CD8-positive, alpha-beta memory T cell (primary cell): Measurements from ENCODE around the gene TSPAN3. TPM values are rescaled to one million over a fixed set of nuclear protein-coding genes. Genes with fewer than 3 reads are reported as not detected.
A peak's percentile ranks its signal among the peaks of the same experiment; 100 is the strongest.

Source experiments
- CTCF ChIA-PET: fragments of 350-600 bp; sonication (Branson Sonifier 250); formaldehyde crosslinking; loops from one replicate; lab custom pipeline; 2021; ENCODE audit warnings: antibody characterized with exemption; lab: Charles Lee
- POLR2A ChIA-PET: fragments of 350-600 bp; sonication (Branson Sonifier 250); formaldehyde crosslinking; loops from one replicate; lab custom pipeline; 2021; ENCODE audit warnings: antibody characterized with exemption; lab: Charles Lee
- DNase-seq, 5 donors: peaks; one replicate each; pipeline versions ENCODE4 v3.0.0 to v3.0.0-alpha.2; 2020 to 2022; ENCODE audit warnings: mixed read lengths in 1 of 5
- H3K27ac ChIP-seq: one replicate; pipeline ENCODE4 v1.7.0; 2013; ENCODE audit warnings: low read depth, mild to moderate bottlenecking, low read length, moderate library complexity
- H3K27me3 ChIP-seq: 2 replicates; pipeline ENCODE4 v1.7.0; 2013; ENCODE audit warnings: low read length, mild to moderate bottlenecking; ENCODE audit not compliant: insufficient read depth, poor library complexity, severe bottlenecking
- H3K36me3 ChIP-seq: 2 replicates; pipeline ENCODE4 v1.7.0; 2013; ENCODE audit warnings: mild to moderate bottlenecking, low read length, moderate library complexity; ENCODE audit not compliant: insufficient read depth
- H3K4me1 ChIP-seq: 2 replicates; pipeline ENCODE4 v1.7.0; 2013; ENCODE audit warnings: mild to moderate bottlenecking, low read length, moderate library complexity; ENCODE audit not compliant: insufficient read depth
- H3K4me3 ChIP-seq: 2 replicates; pipeline ENCODE4 v1.7.0; 2013; ENCODE audit warnings: mild to moderate bottlenecking, low read length
- H3K9me3 ChIP-seq: 2 replicates; pipeline ENCODE4 v1.7.0; 2013; ENCODE audit warnings: mild to moderate bottlenecking, low read length
- H3K27ac Mint-ChIP-seq, 8 donors: one replicate each; pipeline ENCODE4 v1.8.0; 2020 to 2021; ENCODE audit warnings: mixed read lengths in 8 of 8, mild to moderate bottlenecking in 6 of 8, inconsistent platforms in 3 of 8, moderate library complexity in 3 of 8
- H3K27me3 Mint-ChIP-seq, 2 donors: one replicate each; pipeline ENCODE4 v1.8.0; 2020 to 2021; ENCODE audit warnings: mixed read lengths in 2 of 2, mild to moderate bottlenecking in 1 of 2, moderate library complexity in 1 of 2
- H3K36me3 Mint-ChIP-seq, 3 donors: one replicate each; pipeline ENCODE4 v1.8.0; 2020 to 2021; ENCODE audit warnings: mixed read lengths in 3 of 3, inconsistent platforms in 1 of 3, mild to moderate bottlenecking in 1 of 3
- H3K4me1 Mint-ChIP-seq, 3 donors: one replicate each; pipeline ENCODE4 v1.8.0; 2020 to 2021; ENCODE audit warnings: mixed read lengths in 3 of 3, inconsistent platforms in 1 of 3, mild to moderate bottlenecking in 1 of 3
- H3K4me3 Mint-ChIP-seq, 7 donors: one replicate each; pipeline ENCODE4 v1.8.0; 2020 to 2021; ENCODE audit warnings: mixed read lengths in 7 of 7, mild to moderate bottlenecking in 6 of 7, moderate library complexity in 4 of 7, inconsistent platforms in 2 of 7
- H3K9me3 Mint-ChIP-seq, 5 donors: one replicate each; pipeline ENCODE4 v1.8.0; 2020 to 2022; ENCODE audit warnings: mixed read lengths in 5 of 5, mild to moderate bottlenecking in 3 of 5, moderate library complexity in 2 of 5, inconsistent platforms in 1 of 5
- polyA plus RNA-seq: library from polyadenylated mRNA; unstranded; fragments of 300-500 nt; fragmentation: Illumina TruSeq; gene quantifications from one replicate; pipeline ENCODE4 v1.2.3, GENCODE V29; 2021
- total RNA-seq, 2 experiments: library from RNA; stranded (reverse); gene quantifications; one replicate each; pipeline ENCODE4 v1.2.3, GENCODE V29; 2021

Gene TSPAN3
- total and polyA plus RNA-seq, 3 experiments from 2014 or later: 45.2 to 60.5 (median 59.3) TPM

DNA sequence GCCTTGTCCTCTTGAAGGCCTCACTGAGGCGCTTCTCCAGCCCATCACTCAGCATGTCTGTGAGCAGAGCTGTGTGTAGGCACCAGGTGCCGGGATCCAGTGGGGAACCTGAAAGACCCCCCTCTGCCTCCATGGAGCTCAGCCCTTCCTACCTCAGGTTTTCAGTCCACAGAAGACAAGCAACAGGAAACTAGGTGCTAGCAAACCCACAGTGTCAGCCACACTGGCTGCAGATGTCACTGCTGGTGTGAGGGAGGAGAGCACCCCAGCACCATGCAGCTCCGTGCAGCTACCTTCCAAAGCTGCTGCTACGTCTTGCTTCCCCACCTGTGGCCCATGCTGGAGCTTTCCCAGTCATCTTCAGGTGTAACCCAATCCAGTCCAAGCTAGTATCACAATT, 58.0 kb downstream of the TSPAN3 start:
- Histone ChIP-seq H3K27ac (peak overlapping the region; percentile 64), H3K27me3 (no peaks in the 10 kb centered on the region), H3K4me1 (peaks cover 97% of the 10 kb centered on the region), H3K9me3 (no peaks in the 10 kb centered on the region), H3K4me3 (peak overlapping the region; percentile 47), H3K36me3 (no peaks in the 10 kb centered on the region)
- POLR2A ChIA-PET: interaction anchor here (1.2 to 6.2 kb wide), 5 partner anchors 10 to 108 kb away, joined by 3 to 97 read pairs (median 6); partner anchors contain the start of gene PSTPIP1
- H3K27ac Mint-ChIP-seq: peak overlapping the region; percentile 82 to 100 (median 96)
- peaks cover 2 to 45% (median 5%) of the 10 kb centered on the region in 3 donors for H3K36me3 Mint-ChIP-seq
- peak overlapping the region; percentile 73 to 90 (median 89) for H3K4me3 Mint-ChIP-seq
- CTCF ChIA-PET: interaction anchor here (0.6 to 5.1 kb wide), 10 partner anchors 10 to 409 kb away, joined by 3 to 52 read pairs (median 5); partner anchors contain the start of gene PSTPIP1
- no peaks in the 10 kb centered on the region for H3K9me3 Mint-ChIP-seq
- no peaks in the 10 kb centered on the region for H3K27me3 Mint-ChIP-seq
- H3K4me1 Mint-ChIP-seq: peaks cover 86 to 99% (median 97%) of the 10 kb centered on the region in 3 donors
- DNase-seq: peak; percentile 50 to 86 (median 60)

DNA sequence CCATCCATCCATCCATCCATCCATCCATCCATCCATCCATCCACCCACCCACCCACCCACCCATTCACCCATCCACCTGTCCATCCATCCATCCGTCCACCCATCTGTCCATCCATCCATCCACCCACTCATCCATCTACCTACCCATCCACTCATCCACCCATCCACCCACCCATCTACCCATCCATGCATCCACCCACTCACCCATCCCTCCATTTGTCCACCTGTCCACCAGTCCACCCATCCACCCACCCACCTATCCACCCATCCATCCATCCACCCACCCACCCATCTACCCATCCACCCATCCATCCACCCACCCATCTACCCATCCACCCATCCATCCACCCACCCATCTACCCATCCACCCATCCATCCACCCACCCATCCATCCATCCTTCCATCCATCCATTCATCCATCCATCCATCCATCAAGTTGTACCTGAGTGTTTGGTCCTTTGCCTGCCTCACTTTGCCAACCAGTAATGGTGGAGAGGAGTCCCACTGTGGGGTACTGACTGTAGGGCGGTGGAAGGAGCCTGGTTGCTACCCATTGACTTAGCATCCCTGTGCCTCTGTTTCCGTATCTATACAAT, 58.7 kb downstream of the TSPAN3 start:
- Mint-ChIP-seq H3K27me3 (no peaks in the 10 kb centered on the region), H3K4me3 (peak overlapping the region; percentile 73 to 90 (median 89)), H3K27ac (peak overlapping the region; percentile 82 to 100 (median 96)), H3K9me3 (no peaks in the 10 kb centered on the region), H3K4me1 (peaks cover 82 to 96% (median 94%) of the 10 kb centered on the region in 3 donors), H3K36me3 (peaks cover 2 to 47% (median 5%) of the 10 kb centered on the region in 3 donors)
- CTCF ChIA-PET: interaction anchor here (0.9 to 5.1 kb wide), 6 partner anchors 9 to 409 kb away, joined by 4 to 52 read pairs (median 16); partner anchors contain the start of gene PSTPIP1
- H3K4me3 ChIP-seq: peak overlapping the region; percentile 47
- peak overlapping the region; percentile 41 for H3K27ac ChIP-seq
- H3K9me3 ChIP-seq: no peaks in the 10 kb centered on the region
- no peaks in the 10 kb centered on the region for H3K27me3 ChIP-seq
- H3K36me3 ChIP-seq: no peaks in the 10 kb centered on the region
- DNase-seq: no peak
- POLR2A ChIA-PET: interaction anchor here (1.2 to 6.2 kb wide), 4 partner anchors 9 to 108 kb away, joined by 3 to 97 read pairs (median 7); partner anchors contain the start of gene PSTPIP1
- peaks cover 93% of the 10 kb centered on the region for H3K4me1 ChIP-seq

DNA sequence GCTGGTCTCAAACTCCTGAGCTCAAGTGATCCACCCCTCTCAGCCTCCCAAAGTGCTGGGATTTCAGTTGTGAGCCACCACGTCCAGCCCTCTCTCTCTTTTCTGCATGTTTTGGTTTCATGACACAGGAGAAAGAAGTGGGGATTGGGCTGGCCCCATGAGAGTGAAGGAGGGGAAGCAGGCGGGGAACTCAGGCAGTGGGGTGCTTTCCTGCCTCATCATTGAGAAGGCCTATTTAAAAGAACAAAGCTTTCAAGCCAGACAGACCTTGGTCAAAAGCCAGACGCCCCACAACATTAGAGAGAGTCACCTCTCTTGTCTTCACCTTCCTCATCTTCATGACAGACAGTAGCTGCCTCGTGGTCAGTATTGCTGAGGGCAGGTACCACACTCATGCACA, 60.1 kb downstream of the TSPAN3 start:
- Histone ChIP-seq H3K4me3 (no peak overlapping the region), H3K27ac (no peak overlapping the region), H3K36me3 (no peaks in the 10 kb centered on the region), H3K9me3 (no peaks in the 10 kb centered on the region), H3K27me3 (no peaks in the 10 kb centered on the region), H3K4me1 (peaks cover 91% of the 10 kb centered on the region)
- Mint-ChIP-seq H3K27ac (peak overlapping the region; percentile 82 to 98 (median 92)), H3K36me3 (peaks cover 2 to 55% (median 5%) of the 10 kb centered on the region in 3 donors), H3K4me1 (peaks cover 86 to 96% (median 95%) of the 10 kb centered on the region in 3 donors), H3K27me3 (no peaks in the 10 kb centered on the region), H3K4me3 (peak overlapping the region; percentile 24 to 85 (median 66)), H3K9me3 (no peaks in the 10 kb centered on the region)
- CTCF ChIA-PET: interaction anchor here (5.1 kb wide), 1 partner anchor 36 kb away, joined by 26 read pairs; no protein-coding TSS in a partner anchor
- POLR2A ChIA-PET: interaction anchor here (1.0 to 1.5 kb wide), 3 partner anchors 11 to 15 kb away, joined by 3 to 5 read pairs (median 3); no protein-coding TSS in a partner anchor
- DNase-seq: no peak

DNA sequence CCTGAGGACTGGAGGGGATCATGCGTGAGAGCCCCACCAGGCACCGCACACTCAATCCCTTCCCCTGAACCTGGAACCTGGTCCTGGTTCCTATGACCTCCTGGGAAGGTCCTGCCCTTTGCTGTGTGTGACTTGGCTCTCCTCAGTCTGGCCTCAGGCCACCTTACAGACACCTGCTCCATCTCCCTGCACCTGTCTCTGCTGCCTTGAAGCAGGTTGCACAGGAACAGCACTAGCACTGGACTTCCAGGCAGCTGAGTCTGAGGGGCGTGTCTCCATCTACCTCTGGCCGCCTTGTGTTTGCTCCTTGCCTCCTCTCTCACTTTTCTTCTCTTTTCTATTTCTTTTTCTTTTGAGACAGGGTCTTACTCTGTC, 60.6 kb downstream of the TSPAN3 start:
- no peaks in the 10 kb centered on the region for H3K27me3 ChIP-seq
- Mint-ChIP-seq H3K4me3 (peak overlapping the region in 6 of 7 donors; percentile 43 to 85 (median 67)), H3K9me3 (no peaks in the 10 kb centered on the region), H3K27ac (peak overlapping the region; percentile 82 to 98 (median 92)), H3K4me1 (peaks cover 86 to 96% (median 95%) of the 10 kb centered on the region in 3 donors), H3K27me3 (no peaks in the 10 kb centered on the region), H3K36me3 (peaks cover 2 to 60% (median 5%) of the 10 kb centered on the region in 3 donors)
- no peaks in the 10 kb centered on the region for H3K9me3 ChIP-seq
- no peak overlapping the region for H3K27ac ChIP-seq
- ChIA-PET POLR2A (interaction anchor here (1.0 to 1.5 kb wide), 3 partner anchors 12 to 15 kb away, joined by 3 to 5 read pairs (median 3); no protein-coding TSS in a partner anchor), CTCF (interaction anchor here (5.1 kb wide), 1 partner anchor 36 kb away, joined by 26 read pairs; no protein-coding TSS in a partner anchor)
- H3K36me3 ChIP-seq: no peaks in the 10 kb centered on the region
- peaks cover 91% of the 10 kb centered on the region for H3K4me1 ChIP-seq
- H3K4me3 ChIP-seq: no peak overlapping the region
- DNase-seq: no peak

DNA sequence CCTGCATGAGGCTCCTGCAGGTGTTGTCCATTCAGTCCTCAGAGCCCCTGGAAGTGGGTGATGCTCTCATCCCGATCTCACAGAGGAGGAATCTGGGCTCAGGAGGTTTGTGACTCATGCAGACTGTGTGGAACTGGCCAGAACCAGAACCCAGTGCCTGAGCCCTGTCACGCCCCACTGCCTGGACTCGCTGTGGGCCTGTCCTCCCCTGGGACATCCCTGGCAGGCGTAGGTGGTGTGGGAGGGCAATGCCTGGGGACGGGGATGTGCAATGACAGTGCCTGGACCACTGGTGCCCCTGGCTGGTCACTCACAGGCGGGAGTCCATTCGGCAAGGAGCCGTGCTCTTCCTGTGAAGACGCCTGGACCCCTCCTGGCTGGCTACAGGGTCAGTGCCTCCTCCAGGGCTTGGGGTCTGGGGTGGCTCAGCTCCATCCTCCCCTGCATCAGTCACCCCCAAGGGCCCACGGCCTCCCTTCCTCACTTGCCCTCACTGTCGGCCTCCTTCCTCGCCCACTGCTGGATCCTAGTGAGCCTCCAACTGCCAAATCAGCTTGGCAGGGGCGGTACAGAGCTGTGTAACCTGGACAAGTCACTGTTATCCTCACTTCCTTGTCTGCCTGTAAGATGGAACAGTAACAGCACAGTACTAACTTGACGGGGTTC, 61.1 kb downstream of the TSPAN3 start:
- DNase-seq: no peak
- peak overlapping the region in 5 of 7 donors; percentile 43 to 76 (median 66) for H3K4me3 Mint-ChIP-seq
- peaks cover 91% of the 10 kb centered on the region for H3K4me1 ChIP-seq
- H3K27me3 ChIP-seq: no peaks in the 10 kb centered on the region
- H3K36me3 Mint-ChIP-seq: peaks cover 2 to 60% (median 5%) of the 10 kb centered on the region in 3 donors
- H3K36me3 ChIP-seq: no peaks in the 10 kb centered on the region
- peaks cover 83 to 96% (median 94%) of the 10 kb centered on the region in 3 donors for H3K4me1 Mint-ChIP-seq
- H3K27me3 Mint-ChIP-seq: no peaks in the 10 kb centered on the region
- CTCF ChIA-PET: interaction anchor here (0.7 to 5.1 kb wide), 2 partner anchors 30 to 35 kb away, joined by 3 to 26 read pairs; no protein-coding TSS in a partner anchor
- H3K9me3 Mint-ChIP-seq: no peaks in the 10 kb centered on the region
- H3K27ac Mint-ChIP-seq: peak overlapping the region; percentile 82 to 98 (median 92)
- no peak overlapping the region for H3K4me3 ChIP-seq
- POLR2A ChIA-PET: interaction anchor here (1.0 to 1.5 kb wide), 3 partner anchors 11 to 14 kb away, joined by 3 to 5 read pairs (median 3); no protein-coding TSS in a partner anchor
- H3K9me3 ChIP-seq: no peaks in the 10 kb centered on the region
- H3K27ac ChIP-seq: no peak overlapping the region

DNA sequence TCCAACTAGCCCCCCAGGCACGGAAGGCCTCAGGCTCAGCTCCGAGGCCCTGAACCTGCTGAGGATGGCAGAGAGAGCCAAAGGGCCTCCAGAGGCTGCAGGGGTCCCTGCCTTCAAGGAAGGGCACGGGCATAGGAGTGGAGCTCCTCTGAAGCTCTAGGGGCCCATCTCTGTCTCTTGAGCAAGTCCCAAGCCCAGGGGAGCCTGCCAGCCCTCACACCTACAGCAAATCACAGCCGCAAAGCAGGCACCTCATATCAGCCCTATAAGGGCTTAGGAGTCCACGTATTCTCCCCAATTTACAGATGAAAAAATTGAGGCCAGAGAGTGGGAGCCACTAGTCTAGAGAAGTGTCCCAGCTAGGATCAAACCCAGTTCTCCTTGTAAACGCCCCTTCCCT, 61.7 kb downstream of the TSPAN3 start:
- Histone ChIP-seq H3K27me3 (no peaks in the 10 kb centered on the region), H3K4me1 (peaks cover 91% of the 10 kb centered on the region), H3K4me3 (no peak overlapping the region), H3K9me3 (no peaks in the 10 kb centered on the region), H3K36me3 (no peaks in the 10 kb centered on the region), H3K27ac (no peak overlapping the region)
- peaks cover 83 to 96% (median 94%) of the 10 kb centered on the region in 3 donors for H3K4me1 Mint-ChIP-seq
- peak overlapping the region in 7 of 8 donors; percentile 61 to 92 (median 86) for H3K27ac Mint-ChIP-seq
- peak overlapping the region in 2 of 7 donors; percentile 34 to 49 for H3K4me3 Mint-ChIP-seq
- no peaks in the 10 kb centered on the region for H3K9me3 Mint-ChIP-seq
- peaks cover 4 to 63% (median 7%) of the 10 kb centered on the region in 3 donors for H3K36me3 Mint-ChIP-seq
- DNase-seq: no peak
- ChIA-PET CTCF (interaction anchor here (0.7 to 5.1 kb wide), 3 partner anchors 15 to 35 kb away, joined by 3 to 26 read pairs (median 7); no protein-coding TSS in a partner anchor), POLR2A (no interaction called here)
- no peaks in the 10 kb centered on the region for H3K27me3 Mint-ChIP-seq

DNA sequence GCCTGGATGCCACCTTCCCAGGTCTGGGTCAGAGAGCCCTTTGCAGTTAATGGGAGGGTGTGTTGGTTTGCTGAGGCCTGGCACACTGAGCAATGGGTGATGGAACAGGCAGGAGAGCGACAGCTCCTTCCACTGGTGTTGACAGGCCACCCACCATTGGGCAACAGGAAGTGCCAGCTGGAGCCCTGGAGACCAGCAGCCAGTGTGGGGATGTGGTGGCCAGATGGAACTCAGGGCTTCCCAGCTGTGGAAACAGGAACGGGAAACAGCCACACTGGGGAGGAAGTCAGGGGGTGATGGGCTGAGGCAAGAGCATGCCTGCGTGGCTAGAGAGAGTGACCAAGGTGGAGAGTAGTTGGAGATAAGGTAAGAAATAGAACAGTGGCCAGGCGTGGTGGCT, 66.7 kb downstream of the TSPAN3 start:
- peak overlapping the region; percentile 67 to 91 (median 80) for H3K4me3 Mint-ChIP-seq
- Histone ChIP-seq H3K9me3 (no peaks in the 10 kb centered on the region), H3K36me3 (peaks cover 6% of the 10 kb centered on the region), H3K4me1 (peaks cover 94% of the 10 kb centered on the region), H3K27me3 (no peaks in the 10 kb centered on the region), H3K4me3 (no peak overlapping the region), H3K27ac (no peak overlapping the region)
- ChIA-PET CTCF (interaction anchor here (0.7 to 2.1 kb wide), 2 partner anchors 9 to 19 kb away, joined by 4 to 7 read pairs; partner anchors contain the start of gene PSTPIP1), POLR2A (no interaction called here)
- peaks cover 5 to 71% (median 16%) of the 10 kb centered on the region in 3 donors for H3K36me3 Mint-ChIP-seq
- peak in 1 of 5 donors; percentile 45 for DNase-seq
- H3K27ac Mint-ChIP-seq: peak overlapping the region; percentile 92 to 99 (median 94)
- H3K9me3 Mint-ChIP-seq: no peaks in the 10 kb centered on the region
- H3K4me1 Mint-ChIP-seq: peaks cover 82 to 96% (median 94%) of the 10 kb centered on the region in 3 donors
- H3K27me3 Mint-ChIP-seq: no peaks in the 10 kb centered on the region
